ENCODE results near the gene IMMP2L.

GRCh38 chr7:110941385-110941784, 620.9 kb downstream of the IMMP2L start:
- TF ChIP-seq, protein P1, sequence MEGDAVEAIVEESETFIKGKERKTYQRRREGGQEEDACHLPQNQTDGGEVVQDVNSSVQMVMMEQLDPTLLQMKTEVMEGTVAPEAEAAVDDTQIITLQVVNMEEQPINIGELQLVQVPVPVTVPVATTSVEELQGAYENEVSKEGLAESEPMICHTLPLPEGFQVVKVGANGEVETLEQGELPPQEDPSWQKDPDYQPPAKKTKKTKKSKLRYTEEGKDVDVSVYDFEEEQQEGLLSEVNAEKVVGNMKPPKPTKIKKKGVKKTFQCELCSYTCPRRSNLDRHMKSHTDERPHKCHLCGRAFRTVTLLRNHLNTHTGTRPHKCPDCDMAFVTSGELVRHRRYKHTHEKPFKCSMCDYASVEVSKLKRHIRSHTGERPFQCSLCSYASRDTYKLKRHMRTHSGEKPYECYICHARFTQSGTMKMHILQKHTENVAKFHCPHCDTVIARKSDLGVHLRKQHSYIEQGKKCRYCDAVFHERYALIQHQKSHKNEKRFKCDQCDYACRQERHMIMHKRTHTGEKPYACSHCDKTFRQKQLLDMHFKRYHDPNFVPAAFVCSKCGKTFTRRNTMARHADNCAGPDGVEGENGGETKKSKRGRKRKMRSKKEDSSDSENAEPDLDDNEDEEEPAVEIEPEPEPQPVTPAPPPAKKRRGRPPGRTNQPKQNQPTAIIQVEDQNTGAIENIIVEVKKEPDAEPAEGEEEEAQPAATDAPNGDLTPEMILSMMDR (IDR thresholded peaks at IDR 0.05): no peak
- no peak for TF ChIP-seq EP300 (IDR thresholded peaks at IDR 0.05)
